GM12864 (cell line): ENCODE data around the gene HLA-DOB.

Experiments used
- DNase-seq: peaks from one replicate; pipeline ENCODE4 v3.0.0-alpha.2; 2011; ENCODE audit warnings: low read depth
- H3K4me3 ChIP-seq: 2 replicates; pipeline ENCODE4 v1.5.1; 2011; ENCODE audit warnings: mild to moderate bottlenecking, low read depth, low read length, control low read depth
- TF ChIP-seq, protein P1 (sequence below): IDR thresholded peaks from 2 replicates; pipeline ENCODE4 v1.5.1; 2011; ENCODE audit warnings: low read depth, mild to moderate bottlenecking, moderate library complexity, low read length, control low read depth, inconsistent platforms; ENCODE audit errors: missing control alignments

The HLA-DOB gene

DNA sequence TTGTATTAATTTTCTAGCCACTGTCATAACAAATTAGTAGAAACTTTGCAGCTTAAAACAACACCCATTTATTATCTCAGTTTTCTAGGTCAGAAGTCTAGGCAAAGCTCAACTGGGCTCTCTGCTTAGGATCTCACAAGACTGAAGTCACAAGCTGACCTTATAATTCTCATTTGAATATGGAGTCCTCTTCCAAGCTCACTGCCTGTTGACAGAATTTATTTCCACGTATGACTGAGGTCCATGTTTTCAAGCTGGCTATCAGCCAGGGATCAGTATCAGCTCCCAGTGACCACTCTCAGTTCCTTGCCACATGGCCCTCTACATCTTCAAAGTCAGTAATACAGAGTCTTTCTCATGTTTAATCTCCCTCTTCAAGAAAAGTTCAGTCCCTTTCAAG lies 41.7 kb downstream of the HLA-DOB start:
- no peak for DNase-seq
- TF ChIP-seq, protein P1, sequence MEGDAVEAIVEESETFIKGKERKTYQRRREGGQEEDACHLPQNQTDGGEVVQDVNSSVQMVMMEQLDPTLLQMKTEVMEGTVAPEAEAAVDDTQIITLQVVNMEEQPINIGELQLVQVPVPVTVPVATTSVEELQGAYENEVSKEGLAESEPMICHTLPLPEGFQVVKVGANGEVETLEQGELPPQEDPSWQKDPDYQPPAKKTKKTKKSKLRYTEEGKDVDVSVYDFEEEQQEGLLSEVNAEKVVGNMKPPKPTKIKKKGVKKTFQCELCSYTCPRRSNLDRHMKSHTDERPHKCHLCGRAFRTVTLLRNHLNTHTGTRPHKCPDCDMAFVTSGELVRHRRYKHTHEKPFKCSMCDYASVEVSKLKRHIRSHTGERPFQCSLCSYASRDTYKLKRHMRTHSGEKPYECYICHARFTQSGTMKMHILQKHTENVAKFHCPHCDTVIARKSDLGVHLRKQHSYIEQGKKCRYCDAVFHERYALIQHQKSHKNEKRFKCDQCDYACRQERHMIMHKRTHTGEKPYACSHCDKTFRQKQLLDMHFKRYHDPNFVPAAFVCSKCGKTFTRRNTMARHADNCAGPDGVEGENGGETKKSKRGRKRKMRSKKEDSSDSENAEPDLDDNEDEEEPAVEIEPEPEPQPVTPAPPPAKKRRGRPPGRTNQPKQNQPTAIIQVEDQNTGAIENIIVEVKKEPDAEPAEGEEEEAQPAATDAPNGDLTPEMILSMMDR, result no peak
- H3K4me3 ChIP-seq, result no peak overlapping the region

DNA sequence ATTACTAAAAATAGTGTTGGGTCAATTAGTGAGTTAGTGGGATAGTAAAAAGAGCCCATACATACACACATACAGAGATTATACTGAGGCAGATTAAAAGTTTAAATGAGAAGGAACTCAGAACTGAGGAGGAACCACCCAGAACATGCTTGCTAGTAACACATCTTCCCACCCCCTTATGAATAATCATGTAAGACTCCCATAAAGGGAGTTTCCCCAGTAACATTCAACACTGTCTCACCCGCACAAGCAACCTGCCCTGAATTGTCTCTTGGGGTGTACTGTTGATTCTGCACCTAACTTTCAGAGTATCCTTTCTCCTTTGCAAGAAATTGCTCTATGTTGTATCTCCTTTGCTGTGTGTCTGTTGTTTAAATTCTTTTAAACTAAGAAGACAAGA lies 42.4 kb downstream of the HLA-DOB start:
- TF ChIP-seq, protein P1, result no peak
- no peak for DNase-seq

DNA sequence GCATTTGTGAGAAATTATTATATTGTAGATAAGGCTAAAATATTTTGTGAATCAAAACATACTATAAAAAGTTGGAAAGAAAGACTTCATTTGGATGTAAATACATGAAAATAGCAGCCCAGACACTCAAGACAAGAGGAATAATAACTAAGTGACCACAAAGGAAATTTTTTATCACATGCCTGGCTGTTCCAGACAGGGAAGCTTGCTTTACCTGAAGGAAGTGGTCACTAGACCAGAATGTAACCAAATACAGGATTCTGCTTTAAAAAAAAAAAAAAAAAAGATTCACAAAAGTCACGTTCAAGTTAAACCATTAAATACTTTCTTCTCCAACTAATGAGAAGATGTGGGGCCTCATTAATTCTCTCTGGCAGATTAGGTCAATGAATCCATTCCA lies 44.1 kb downstream of the HLA-DOB start:
- DNase-seq, result no peak
- TF ChIP-seq, protein P1, result no peak
- H3K4me3 ChIP-seq, result no peak overlapping the region

More for the DNA sequence above, 42.4 kb downstream of the HLA-DOB start:
- no peak overlapping the region for H3K4me3 ChIP-seq

DNA sequence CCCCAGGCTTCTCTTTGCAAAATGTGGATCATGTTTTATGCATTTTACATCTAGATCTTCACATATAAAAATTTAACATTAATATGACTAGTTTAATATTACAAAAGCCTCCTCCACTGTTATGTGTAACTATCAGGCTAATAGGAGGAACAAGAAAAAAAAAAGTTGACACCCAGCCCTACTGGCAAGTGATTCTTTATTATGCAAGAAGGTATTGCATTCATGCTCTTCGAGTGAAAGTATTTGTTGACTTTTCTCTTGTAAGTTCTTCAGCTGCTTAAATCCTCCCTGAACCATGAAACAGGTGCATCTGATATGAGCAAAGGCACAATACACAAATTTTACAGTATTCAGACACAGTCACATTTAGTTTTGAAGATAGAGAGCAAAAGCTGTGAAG lies 52.8 kb downstream of the HLA-DOB start:
- no peak for DNase-seq
- TF ChIP-seq, protein P1, result no peak
- H3K4me3 ChIP-seq, result no peak overlapping the region

DNA sequence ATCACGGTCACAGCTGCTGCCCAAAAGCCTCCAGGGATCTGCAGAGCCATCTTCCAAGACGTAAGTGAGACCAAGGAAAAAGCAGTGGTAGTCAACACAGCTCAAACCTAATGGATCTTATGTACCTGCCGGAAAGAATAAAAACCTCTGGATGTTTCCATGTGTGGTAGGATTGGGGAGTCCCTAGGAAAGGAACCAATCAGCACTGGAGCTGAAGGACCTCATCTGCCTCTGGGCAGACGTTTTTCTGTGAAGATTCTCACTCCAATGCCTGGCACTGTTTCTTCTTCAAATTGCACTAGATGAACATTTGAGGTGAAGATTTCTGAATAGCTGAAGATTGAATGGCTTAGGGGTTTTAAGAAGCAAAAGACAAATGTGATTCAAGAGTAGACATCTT lies 53.4 kb downstream of the HLA-DOB start, which contains the start of gene HLA-DQB2:
HLA-DQB2 (minus strand) TSS at position 112 of the 400 bp plus-strand sequence; CDS start at position 50, 62 bp downstream.
- TF ChIP-seq, protein P1, result no peak
- no peak within 1 kb of the TSS for H3K4me3 ChIP-seq

More for the DNA sequence above, 53.4 kb downstream of the HLA-DOB start, which contains the start of gene HLA-DQB2:
- DNase-seq, result peak; percentile 10
